DOHH2 (cell line): Measurements from ENCODE around the gene PLCD1.

ENCODE experiments used
- CTCF ChIP-seq: fragments of 200-600 bp; sonication (generic); IDR thresholded peaks from one replicate; pipeline ENCODE4 v1.5.1; 2014; ENCODE audit warnings: antibody characterized with exemption, mild to moderate bottlenecking, low read depth, low read length; ENCODE audit not compliant: poor library complexity, severe bottlenecking
- EZH2phosphoT487 ChIP-seq: fragments of 200-600 bp; sonication (generic); IDR thresholded peaks from 2 replicates; pipeline ENCODE4 v1.6.1; 2017; ENCODE audit warnings: borderline replicate concordance, mild to moderate bottlenecking, antibody characterized with exemption, low read length, moderate library complexity, mixed read lengths

DNA sequence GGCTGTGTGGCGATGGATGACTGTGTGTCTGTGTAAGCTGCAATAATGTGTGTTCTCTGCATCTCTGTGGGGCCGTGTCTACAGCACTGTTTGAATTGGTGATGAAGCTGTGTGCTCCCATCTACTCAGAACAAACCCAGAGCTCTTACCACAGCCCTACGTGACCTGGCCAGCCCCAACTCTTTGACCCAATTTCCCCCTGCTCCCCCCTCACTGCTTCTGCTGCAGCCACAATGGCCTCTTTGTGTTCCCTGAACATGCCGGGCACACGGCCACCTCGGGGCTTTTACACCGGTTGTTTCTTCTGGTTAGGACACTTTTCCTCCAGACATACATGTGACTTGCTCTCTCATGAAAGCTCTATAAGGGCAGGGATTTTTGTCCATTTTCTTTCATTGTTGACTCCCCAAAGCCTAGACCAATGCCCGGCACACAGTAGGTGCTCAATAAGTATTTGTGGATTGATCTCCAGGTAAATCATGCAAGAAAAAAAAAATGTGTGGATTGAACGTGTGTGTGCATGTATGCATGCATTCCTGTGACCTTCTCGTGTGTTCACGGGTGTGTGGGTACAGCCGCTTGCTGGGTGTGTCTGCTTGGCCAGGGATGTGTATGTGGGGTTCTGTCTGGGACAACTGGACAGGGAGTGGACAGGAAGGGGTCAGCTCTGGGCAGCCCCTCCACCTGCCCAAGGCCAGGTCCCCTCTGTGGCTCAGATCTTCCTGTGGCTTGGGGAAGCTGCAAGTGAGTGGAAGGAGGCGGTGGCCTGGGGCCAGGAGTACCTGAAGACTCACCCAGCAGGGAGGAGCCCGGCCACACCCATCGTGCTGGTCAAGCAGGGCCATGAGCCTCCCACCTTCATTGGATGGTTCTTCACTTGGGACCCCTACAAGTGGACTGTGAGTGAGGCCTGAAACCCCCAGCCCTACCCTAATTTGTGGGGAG lies 24.1 kb downstream of the PLCD1 start:
- no peak for TF ChIP-seq CTCF
- no peak for TF ChIP-seq EZH2phosphoT487
